ENCODE data around the gene SLC35C1. TPM values are rescaled to one million over a fixed set of nuclear protein-coding genes. Genes with fewer than 3 reads are reported as not detected.

Gene SLC35C1
- total and polyA plus RNA-seq, 9 of the 15 experiments (the other 6 are each of a cell fraction or from before 2014, with no cell fraction given): 0.65 to 13.1 (median 2.4) TPM

DNA sequence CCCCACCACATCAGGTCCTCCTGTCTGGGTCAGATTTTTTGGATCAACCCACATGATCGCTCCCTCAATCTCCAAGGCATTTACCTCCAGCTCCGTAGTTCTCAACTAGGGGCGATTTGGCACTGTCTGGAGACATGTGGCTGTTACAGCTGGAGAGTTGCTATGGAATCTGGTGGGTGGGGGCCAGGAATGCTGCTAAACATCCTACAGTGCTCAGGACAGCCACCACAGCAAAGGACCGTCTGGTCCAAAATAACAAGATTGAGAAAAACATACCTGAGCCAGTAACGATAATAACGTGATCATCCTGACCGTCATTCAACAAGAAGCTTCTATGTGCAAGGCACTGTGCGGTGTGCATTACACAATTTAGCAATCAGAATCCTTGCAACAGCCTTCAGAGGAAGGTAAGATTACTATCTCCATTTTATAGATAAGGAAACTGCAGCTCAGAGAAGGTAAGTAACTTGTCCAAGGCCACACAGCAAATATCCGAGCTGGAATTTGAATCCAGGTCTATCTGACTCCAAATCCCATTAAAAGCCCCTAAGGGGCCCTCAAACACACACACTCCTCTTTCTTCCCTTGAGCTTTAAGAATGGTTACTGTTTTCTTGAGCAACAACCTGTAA is 28.0 kb downstream of the SLC35C1 start (continued):
- TF ChIP-seq, protein P1, sequence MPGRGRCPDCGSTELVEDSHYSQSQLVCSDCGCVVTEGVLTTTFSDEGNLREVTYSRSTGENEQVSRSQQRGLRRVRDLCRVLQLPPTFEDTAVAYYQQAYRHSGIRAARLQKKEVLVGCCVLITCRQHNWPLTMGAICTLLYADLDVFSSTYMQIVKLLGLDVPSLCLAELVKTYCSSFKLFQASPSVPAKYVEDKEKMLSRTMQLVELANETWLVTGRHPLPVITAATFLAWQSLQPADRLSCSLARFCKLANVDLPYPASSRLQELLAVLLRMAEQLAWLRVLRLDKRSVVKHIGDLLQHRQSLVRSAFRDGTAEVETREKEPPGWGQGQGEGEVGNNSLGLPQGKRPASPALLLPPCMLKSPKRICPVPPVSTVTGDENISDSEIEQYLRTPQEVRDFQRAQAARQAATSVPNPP (IDR thresholded peaks at IDR 0.05; ENCODE audit: borderline replicate concordance, insufficient read depth, insufficient read length): no peak
- TF ChIP-seq GABPB2 (CRISPR knock-in tag; conservative IDR thresholded peaks at IDR 0.05) (no peak), FOXP1 (CRISPR knock-in tag; IDR thresholded peaks at IDR 0.05) (no peak), SMARCA5 (IDR thresholded peaks at IDR 0.05) (peak; percentile 70; the same call in 1 of the 2 replicates), RBM25 (IDR thresholded peaks at IDR 0.05; ENCODE audit: low read depth, low read length, severe bottlenecking) (peak; percentile 99), HDAC8 (tag; IDR thresholded peaks at IDR 0.05) (no peak), ADNP (tag; IDR thresholded peaks at IDR 0.05) (peak; percentile 67; the same call in 1 of the 2 replicates), ZFP36 (IDR thresholded peaks at IDR 0.05; ENCODE audit: low read depth, low read length, partially characterized antibody) (peak; percentile 83), HNRNPUL1 (IDR thresholded peaks at IDR 0.05; ENCODE audit: low read length) (no peak), XRCC4 (IDR thresholded peaks at IDR 0.05; ENCODE audit: extremely low read depth, insufficient read depth, insufficient read length) (no peak), HDAC2 (IDR thresholded peaks at IDR 0.05) (peak; percentile 85; the same call in 1 of the 2 replicates), NFIC (IDR thresholded peaks at IDR 0.05) (no peak), TCF7 (IDR thresholded peaks at IDR 0.05; ENCODE audit: borderline replicate concordance) (no peak), TCF3 (CRISPR knock-in tag; IDR thresholded peaks at IDR 0.05) (no peak), ZNF764 (CRISPR knock-in tag; IDR thresholded peaks at IDR 0.05; ENCODE audit: low read depth) (no peak), ZNF146 (CRISPR knock-in tag; IDR thresholded peaks at IDR 0.05; ENCODE audit: unreplicated experiment) (no peak), RCOR1 (IDR thresholded peaks at IDR 0.05; ENCODE audit: borderline replicate concordance in 1 of 2, low read depth in 2 of 2, low read length in 2 of 2) (0 out of 4 replicates have a peak, but pooled peaks of 1 of the 2 experiments have one; percentile 10)
- TF ChIP-seq, protein P2, sequence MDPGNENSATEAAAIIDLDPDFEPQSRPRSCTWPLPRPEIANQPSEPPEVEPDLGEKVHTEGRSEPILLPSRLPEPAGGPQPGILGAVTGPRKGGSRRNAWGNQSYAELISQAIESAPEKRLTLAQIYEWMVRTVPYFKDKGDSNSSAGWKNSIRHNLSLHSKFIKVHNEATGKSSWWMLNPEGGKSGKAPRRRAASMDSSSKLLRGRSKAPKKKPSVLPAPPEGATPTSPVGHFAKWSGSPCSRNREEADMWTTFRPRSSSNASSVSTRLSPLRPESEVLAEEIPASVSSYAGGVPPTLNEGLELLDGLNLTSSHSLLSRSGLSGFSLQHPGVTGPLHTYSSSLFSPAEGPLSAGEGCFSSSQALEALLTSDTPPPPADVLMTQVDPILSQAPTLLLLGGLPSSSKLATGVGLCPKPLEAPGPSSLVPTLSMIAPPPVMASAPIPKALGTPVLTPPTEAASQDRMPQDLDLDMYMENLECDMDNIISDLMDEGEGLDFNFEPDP (CRISPR knock-in tag; IDR thresholded peaks at IDR 0.05): no peak
- TF ChIP-seq, protein P3, sequence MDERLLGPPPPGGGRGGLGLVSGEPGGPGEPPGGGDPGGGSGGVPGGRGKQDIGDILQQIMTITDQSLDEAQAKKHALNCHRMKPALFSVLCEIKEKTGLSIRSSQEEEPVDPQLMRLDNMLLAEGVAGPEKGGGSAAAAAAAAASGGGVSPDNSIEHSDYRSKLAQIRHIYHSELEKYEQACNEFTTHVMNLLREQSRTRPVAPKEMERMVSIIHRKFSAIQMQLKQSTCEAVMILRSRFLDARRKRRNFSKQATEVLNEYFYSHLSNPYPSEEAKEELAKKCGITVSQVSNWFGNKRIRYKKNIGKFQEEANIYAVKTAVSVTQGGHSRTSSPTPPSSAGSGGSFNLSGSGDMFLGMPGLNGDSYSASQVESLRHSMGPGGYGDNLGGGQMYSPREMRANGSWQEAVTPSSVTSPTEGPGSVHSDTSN (CRISPR knock-in tag; IDR thresholded peaks at IDR 0.05; ENCODE audit: low read depth): no peak
- TF ChIP-seq, protein P3 (tag; conservative IDR thresholded peaks at IDR 0.05; ENCODE audit: low read depth): no peak
- TF ChIP-seq, protein P4, sequence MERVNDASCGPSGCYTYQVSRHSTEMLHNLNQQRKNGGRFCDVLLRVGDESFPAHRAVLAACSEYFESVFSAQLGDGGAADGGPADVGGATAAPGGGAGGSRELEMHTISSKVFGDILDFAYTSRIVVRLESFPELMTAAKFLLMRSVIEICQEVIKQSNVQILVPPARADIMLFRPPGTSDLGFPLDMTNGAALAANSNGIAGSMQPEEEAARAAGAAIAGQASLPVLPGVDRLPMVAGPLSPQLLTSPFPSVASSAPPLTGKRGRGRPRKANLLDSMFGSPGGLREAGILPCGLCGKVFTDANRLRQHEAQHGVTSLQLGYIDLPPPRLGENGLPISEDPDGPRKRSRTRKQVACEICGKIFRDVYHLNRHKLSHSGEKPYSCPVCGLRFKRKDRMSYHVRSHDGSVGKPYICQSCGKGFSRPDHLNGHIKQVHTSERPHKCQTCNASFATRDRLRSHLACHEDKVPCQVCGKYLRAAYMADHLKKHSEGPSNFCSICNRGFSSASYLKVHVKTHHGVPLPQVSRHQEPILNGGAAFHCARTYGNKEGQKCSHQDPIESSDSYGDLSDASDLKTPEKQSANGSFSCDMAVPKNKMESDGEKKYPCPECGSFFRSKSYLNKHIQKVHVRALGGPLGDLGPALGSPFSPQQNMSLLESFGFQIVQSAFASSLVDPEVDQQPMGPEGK (CRISPR knock-in tag; IDR thresholded peaks at IDR 0.05; ENCODE audit: borderline replicate concordance): no peak

Data from K562 (cell line).